ENCODE results near the gene TMEM212.

The TMEM212 gene

DNA sequence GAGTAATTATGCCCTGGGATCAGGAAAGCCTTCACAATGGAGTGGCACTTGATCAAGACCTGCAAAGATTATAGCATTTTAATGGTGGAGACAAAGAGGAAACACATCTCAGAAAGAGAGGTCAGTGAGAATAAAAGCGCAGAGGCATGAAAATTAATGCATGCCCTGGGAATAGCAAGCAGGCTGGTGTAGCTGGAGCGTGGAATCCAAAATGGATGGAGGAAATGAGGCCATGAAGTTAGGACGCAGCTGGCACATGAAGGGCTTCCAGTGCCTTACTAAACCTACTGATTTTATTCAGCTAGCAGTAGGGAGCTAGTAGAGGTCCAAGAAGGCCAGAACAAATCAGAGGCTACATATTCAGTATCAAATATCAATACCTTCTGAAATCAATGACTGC, 38.1 kb downstream of the TMEM212 start:
- TF ChIP-seq, protein P1, sequence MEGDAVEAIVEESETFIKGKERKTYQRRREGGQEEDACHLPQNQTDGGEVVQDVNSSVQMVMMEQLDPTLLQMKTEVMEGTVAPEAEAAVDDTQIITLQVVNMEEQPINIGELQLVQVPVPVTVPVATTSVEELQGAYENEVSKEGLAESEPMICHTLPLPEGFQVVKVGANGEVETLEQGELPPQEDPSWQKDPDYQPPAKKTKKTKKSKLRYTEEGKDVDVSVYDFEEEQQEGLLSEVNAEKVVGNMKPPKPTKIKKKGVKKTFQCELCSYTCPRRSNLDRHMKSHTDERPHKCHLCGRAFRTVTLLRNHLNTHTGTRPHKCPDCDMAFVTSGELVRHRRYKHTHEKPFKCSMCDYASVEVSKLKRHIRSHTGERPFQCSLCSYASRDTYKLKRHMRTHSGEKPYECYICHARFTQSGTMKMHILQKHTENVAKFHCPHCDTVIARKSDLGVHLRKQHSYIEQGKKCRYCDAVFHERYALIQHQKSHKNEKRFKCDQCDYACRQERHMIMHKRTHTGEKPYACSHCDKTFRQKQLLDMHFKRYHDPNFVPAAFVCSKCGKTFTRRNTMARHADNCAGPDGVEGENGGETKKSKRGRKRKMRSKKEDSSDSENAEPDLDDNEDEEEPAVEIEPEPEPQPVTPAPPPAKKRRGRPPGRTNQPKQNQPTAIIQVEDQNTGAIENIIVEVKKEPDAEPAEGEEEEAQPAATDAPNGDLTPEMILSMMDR (conservative IDR thresholded peaks at IDR 0.05; ENCODE audit: control insufficient read depth, insufficient read depth, low read depth, low read length): no peak
- H3K4me3 ChIP-seq (ENCODE audit: control insufficient read depth, low read depth, low read length): no peak overlapping the region
- DNase-seq (ENCODE audit: low read depth): no peak

DNA sequence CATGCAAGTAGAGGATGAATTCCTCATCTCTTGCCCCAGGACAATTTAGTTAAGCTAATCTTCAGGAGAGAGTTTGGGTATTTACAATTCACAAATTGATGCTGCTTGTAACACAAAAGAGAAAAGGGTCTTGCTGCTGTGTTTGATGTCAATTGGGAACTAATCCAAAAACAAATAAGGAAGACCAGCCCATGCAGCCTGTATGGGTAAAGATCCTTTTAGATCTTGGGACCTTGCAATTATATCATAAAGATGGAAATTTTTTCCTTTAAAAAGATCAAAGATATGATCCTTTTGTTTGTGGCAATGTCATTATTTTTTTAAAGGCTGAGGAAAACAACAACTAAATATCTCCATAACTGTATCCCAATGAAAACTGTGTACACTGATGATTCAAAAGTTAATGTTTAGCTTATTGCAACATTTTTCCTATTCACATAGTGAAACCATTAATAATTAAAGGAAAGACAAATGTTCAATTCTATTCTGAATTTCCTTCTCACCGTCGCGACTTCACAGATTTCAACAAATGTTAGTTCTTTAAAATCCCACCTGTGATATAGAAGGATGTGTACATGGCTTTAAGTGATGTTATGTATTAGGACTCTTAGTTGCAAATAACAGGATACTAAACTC, 40.2 kb downstream of the TMEM212 start:
- TF ChIP-seq, protein P1 (conservative IDR thresholded peaks at IDR 0.05; ENCODE audit: control insufficient read depth, insufficient read depth, low read depth, low read length): no peak
- DNase-seq (ENCODE audit: low read depth): no peak
- H3K4me3 ChIP-seq (ENCODE audit: control insufficient read depth, low read depth, low read length): no peak overlapping the region

DNA sequence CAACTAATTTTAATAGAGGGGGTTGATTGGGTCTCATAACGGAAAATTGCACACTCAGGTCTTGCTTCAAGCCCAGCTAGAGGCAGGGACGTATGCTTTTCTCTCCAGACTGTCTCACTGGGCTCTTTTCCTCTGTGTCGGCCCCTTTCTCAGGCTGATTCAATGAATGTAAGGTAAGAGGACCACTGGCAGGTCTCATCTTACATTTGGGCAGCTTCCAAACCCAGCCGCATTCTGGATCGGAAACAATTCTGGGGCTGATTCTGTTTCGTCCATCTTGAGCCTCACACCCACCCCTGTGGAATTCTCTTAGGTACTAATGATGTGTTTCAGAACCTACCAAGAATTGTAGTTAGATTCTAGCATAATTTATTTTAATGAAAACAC, 40.7 kb downstream of the TMEM212 start:
- no peak for DNase-seq (ENCODE audit: low read depth)
- no peak overlapping the region for H3K4me3 ChIP-seq (ENCODE audit: control insufficient read depth, low read depth, low read length)
- TF ChIP-seq, protein P1 (conservative IDR thresholded peaks at IDR 0.05; ENCODE audit: control insufficient read depth, insufficient read depth, low read depth, low read length): no peak

DNA sequence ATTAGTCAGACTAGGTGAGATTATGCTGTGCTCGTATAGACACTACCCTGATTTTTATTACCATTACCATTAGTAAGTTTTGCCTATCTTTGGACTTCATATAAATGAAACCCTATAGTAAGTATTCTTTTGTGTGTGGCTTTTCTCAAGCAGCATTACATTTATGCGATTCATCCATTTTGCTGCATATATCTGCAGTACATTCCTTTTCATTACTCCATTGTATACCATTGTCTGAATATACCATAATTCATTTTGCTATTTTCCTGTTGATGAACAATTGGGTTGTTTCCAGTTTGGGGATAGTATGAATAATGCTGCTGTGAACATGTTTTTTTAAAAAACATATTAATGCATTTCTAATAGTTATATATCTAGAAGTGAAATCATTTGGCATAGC, 45.3 kb downstream of the TMEM212 start:
- H3K4me3 ChIP-seq (ENCODE audit: control insufficient read depth, low read depth, low read length): no peak overlapping the region
- TF ChIP-seq, protein P1 (conservative IDR thresholded peaks at IDR 0.05; ENCODE audit: control insufficient read depth, insufficient read depth, low read depth, low read length): no peak
- no peak for DNase-seq (ENCODE audit: low read depth)

DNA sequence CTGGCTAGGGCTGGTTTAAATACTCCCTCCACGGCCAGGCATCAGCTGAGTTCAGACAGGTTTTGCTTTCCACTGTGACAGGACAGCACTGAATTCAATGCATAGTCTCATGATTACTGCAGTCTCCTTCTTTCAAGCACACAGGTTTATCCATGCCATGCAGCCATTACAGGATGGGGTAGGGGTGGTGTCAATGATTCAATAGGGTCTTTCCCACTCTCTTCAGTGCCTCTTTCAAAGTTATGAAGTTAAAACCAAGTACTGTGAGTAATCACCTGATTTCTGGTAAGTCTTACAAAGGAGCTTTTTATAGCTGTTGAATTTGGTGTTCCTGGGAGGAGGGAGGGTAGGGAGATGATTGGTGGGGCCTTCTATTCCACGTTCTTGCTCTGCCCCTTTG, 47.2 kb downstream of the TMEM212 start:
- TF ChIP-seq, protein P1 (conservative IDR thresholded peaks at IDR 0.05; ENCODE audit: control insufficient read depth, insufficient read depth, low read depth, low read length): no peak
- no peak for DNase-seq (ENCODE audit: low read depth)
- no peak overlapping the region for H3K4me3 ChIP-seq (ENCODE audit: control insufficient read depth, low read depth, low read length)

DNA sequence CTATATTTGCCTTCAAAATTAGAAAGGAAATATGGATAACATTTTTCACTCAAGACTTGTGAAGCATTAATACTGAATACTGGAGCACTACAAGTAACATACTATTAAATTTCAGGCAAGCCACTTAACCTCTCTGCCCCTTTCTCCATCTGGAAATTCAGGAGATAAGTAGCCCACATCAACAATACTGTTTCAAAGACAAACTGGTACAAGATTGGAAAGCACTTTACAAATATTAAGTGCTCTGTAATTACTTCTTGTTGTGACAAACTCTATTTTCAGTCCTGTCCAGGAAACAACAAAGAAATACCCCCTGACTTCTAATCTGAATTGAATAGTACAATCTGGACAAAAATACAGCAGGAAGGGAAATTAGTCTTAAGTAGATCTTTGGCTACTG, 49.3 kb downstream of the TMEM212 start:
- H3K4me3 ChIP-seq (ENCODE audit: control insufficient read depth, low read depth, low read length): no peak overlapping the region
- no peak for DNase-seq (ENCODE audit: low read depth)
- TF ChIP-seq, protein P1 (conservative IDR thresholded peaks at IDR 0.05; ENCODE audit: control insufficient read depth, insufficient read depth, low read depth, low read length): no peak

DNA sequence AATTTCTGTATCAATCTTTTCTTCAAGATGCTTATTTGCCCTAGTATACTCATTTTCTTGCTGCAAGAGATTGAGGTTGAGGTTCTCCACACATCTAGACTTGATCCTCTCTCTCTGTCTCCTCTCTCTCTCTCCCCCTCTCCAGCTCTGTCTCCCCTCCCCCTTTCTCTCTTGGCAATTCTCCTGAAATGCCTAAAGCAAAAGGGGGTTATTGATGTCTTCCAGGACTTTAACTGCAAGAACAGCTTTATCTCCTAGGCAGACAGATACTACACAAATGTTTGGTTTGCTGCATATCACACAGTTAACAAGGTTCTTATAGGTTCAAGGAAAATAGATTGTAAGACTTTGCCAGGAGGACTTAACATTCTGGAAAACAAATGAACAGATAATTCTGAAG, 52.1 kb downstream of the TMEM212 start:
- no peak for DNase-seq (ENCODE audit: low read depth)
- H3K4me3 ChIP-seq (ENCODE audit: control insufficient read depth, low read depth, low read length): no peak overlapping the region
- TF ChIP-seq, protein P1 (conservative IDR thresholded peaks at IDR 0.05; ENCODE audit: control insufficient read depth, insufficient read depth, low read depth, low read length): no peak
